CD4-positive, alpha-beta T cell treated with Interleukin-2 at 100 ng/mL for 4 hours (primary cell): Measurements from ENCODE around the gene TTC13.
A peak's percentile ranks its signal among the peaks of the same experiment; 100 is the strongest.

Experiments used
- DNase-seq: peaks from one replicate; pipeline ENCODE4 v3.0.0-alpha.2; 2020; ENCODE audit warnings: low spot score

TTC13 gene

DNA sequence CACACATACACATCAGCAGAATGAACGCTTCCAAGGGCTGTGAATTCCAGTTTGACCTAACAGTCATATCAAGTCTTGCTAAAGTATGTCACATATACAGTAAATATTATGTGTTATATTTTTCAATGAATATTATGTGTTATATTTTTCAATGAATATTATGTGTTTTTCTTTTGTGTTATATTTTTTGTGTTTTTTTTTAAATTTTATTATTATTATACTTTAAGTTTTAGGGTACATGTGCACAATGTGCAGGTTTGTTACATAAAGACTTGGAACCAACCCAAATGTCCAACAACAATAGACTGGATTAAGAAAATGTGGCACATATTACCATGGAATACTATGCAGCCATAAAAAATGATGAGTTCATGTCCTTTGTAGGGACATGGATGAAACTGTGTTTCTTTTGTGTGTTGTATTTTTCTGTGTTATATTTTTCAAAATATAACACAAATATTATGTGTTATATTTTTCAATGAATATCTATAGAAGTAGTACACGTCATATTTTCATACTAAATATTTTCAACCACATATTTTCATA, 35.5 kb downstream of the TTC13 start:
- no peak for DNase-seq

DNA sequence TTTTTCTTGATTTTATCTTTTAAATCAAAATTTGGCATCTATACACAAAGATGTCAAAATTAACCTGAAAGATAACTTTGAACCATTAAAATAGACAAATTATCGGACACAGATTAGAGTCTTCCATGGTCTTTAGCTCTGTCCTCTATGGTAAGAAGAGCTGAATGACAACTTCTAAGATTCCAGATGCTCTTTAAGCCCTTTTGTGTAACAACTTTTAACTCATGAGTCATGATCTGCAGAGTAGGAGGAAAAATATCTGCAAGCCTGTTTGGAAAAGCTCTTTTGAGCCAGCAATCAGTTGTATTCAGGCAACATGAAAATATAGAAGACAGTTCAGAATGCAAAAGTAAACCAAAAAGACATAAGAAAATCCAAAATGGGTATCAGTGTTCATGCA, 37.8 kb downstream of the TTC13 start:
- DNase-seq, result no peak

DNA sequence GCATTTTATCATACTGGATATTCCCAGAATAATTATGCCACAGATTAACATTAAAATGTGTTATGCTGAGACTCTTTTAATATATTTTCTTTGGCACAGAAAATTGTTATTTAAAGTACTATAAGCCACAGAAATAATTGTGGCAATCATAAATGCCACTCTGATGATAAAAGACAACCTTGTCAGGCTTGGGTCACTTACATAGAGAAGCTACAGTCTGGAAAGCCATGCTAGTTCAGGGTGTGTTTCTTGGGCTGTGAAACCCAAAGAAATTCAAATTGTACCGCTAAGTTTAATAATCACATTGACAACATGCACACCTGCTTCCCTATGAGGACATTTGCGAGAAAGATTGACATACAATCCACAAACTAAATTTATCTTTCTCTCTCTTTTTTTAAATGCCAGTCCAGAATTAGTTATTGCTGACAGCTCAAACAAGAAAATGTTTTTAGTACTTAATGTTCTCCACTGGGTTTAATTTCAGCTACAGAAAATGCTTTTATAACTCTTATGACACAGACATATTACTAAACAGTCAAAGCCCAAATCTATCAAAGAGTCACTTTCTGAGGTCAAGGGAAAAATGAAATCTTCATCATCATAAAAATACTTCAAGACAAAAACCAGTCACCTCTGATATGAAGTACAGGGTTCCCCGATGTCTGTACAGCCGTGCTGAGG, 38.7 kb downstream of the TTC13 start:
- DNase-seq, result no peak

DNA sequence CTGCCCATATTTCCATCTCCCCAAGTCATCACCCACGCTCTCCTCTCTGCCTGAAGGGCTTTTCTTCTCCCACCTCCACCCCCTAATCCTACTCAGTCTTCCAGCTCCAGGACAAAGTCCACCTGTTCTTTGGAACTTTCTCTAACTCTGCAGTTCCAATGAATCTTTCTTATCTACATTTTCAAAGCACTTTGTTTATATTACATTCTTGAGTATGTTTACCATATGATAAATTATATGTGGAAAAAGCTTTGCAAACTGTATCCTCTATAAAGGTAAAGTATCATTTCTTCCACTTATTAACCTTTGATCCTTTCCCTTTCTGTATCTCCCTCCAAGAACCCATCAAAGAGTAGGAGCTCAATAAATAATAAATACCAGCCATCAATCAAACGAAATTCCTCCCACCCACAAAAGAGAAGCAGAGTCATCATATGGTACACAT, 39.7 kb downstream of the TTC13 start:
- no peak for DNase-seq

DNA sequence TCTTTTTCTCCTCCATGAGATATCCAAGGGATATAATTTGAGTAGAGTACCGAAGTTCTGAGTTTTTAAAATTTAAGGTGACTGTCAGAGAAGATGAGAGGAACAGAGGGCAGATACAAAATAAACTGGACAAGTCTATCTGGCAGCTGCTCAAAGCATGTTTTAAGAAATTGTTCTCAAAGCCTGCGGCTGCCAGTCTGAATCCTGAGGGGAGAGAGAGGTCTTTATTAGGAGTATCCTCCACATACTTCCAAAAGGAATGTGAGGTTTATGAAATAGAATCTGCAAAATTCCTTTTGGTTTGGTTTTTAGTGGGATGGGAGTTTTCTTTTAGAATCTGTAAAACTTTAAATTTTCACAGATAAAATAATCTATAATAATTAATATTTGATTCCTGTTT, 41.3 kb downstream of the TTC13 start:
- DNase-seq, result no peak

DNA sequence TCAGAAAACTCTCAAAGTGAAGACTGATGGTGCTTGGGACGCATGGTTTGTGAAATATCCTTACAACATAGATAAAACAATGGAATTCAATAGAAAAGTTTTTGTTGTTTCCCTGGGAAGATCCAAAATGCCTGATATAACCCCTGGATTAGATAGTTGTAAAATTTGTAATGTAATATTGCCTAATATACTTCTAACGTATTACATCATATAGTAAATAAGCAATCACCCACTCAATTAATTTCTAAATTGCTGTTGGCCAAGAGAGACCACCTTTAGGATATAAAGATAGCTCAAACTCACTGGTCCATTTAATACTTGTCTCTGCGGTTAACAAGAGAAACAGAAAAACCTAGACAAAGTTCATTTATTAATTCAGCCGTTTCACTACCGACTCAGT, 42.2 kb downstream of the TTC13 start:
- no peak for DNase-seq

DNA sequence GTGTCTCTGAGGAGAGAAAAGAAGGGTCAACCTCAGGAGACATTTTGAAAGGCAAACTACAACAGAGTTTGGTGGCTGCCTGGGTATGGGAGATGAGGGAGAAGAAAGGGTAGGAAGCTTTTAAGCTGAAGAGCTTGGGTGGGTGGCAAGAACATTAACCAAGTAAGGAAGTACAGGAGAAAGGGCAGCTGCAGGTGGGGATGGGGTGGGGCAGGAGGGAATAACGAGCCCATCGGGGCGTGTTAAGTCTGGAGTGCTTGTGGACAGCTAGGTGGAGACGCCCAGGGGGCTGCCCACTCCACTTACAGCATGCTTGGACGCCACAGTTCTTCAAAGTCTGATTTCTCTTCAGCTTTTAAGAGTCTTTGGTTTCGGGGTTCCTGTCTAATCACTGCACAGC, 42.8 kb downstream of the TTC13 start:
- DNase-seq, result no peak

DNA sequence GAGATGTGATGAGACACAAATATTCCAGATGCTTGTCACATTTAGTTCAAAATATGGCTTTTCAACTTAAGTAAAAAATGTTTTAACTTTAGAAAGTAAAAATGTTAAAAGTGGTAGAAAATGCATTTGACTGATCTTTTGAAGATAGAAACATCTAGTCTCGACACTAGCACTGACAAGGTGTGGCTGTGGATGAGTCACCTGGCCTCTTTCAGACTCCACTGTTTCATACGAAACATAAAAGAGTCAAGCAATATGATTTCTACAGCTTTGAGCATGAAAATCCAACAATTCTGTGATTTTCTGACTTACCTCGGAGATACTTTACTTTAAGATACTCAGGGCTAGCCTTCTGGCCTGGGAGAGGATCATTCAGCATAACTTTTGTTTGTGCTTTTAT, 47.7 kb downstream of the TTC13 start:
- no peak for DNase-seq

DNA sequence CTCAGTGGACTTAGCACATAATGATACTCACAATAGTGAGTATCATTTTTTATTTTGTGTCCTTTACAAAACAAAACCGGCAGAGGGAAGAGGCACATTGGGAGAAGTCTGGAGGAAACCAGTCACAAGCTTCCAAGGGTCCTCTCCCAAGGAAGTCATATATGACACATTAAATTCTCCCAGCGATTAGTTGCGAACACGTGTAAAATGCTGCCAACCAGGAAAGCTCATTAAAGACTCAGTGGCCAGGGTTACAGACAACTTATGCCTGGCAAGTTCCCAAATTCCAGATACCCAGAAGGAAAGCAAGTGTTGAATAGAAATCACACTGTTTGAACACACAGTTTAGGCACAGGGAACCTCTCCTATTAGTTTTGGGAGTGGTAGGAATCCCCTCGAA, 52.5 kb downstream of the TTC13 start:
- DNase-seq, result no peak

DNA sequence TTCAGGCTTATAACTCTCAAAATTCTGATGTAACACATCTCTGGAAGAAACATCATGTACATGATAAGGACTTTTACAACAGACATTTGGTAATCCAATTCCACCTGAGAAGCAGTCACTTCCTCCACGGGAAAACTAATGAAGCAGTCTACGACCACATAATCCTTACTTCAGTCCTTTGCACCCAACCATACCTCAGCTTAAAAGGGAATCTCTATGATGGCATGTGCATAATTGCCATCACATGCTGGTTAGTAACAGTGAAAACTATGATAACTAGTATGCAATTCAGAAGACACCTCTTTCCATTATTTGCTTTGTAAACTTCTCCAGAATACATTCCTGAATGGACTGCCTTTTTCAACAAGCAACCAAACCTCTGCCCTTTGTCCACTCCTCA, 53.1 kb downstream of the TTC13 start:
- DNase-seq, result no peak

DNA sequence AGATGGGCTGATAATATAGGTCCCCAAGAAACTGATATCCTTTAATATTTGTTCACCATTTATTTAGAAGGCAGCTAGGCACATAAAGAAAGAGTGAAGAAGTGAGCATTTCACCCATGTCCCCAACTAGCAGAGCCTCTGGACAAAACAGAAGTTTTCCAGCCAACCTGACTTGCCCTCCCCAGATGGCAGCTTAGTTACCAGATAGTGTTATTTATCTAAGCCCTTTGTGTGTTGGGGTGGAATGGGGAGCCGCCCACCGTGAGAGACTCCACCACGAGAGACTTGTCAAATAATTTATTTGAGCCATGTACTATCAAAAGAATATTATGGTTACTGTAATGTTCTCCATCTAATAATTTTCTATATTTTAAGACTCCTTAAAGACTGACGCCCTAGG, 55.5 kb downstream of the TTC13 start:
- no peak for DNase-seq

DNA sequence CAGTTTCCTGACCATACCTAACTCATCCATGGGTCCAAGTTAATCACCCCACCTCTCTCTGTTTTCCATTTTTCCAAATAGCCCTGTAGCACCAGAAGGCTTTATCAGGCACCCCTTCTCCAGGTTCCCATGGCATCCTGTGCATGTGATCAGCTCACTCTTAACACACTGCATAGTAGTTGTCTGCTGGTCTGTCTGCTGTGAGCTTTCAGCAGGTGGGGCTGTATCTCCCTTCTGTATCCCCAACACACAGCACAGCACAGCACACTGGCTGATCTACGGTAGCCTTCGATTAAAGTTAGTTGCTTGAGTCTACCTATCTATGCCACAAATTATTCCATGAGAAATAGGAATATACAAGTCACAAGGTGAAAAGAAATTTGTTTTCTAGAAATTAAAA, 56.0 kb downstream of the TTC13 start:
- no peak for DNase-seq

DNA sequence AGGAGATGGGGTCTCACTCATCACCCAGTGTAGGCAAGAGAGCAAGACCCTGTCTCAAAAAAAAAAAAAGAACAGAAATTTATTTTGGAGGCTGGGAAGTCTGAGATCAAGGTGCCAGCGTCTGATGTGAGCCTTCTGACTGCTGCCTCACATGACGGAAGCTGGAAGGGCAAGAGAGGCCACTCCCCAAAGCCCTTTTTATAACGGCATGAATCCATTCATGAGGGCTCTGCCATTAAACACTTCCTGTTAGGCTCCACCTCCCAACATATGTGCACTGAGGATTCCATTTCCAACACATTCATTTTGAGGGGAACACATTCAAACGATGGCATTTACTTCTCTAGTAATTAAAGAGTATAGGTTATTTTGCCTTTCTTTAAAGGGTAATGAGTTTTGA, 59.5 kb downstream of the TTC13 start:
- DNase-seq, result no peak

DNA sequence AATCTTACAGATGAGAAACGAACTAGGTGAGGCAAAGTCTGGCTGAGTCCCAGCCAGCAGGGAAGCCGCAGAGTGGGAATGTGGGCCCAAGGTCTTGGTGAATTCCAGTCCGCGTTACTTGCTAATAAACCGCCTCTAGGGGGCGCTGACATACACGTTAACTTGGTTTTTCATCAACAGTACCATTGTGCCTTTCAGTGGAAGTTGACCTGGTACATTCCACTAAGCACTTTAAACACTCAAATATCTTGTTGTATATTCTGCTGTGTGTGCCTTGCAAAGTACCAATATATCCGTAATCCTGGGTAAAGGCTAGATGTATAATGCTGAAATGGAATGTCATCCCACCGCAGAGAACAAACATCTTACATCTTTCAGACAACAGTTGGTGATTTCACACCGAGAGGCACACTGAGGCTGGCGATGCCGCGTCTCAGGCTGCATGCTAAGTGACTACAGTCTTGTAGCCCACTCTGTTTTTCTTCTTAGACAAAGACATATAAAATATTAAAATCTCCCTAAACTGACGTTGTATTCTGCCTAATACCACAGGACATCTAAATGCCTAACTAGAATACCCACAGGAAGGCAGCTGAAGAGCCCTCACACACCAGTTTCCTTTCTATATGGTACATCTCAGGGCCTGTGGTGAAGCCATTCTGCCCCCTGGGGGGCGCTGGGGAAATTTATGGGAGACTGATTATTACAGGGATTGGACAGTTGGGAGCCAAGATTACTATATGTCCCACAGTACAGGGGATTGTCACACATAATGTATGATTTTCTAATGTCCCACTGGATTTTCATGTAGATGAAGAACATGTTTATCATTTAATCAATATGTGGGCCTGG, 61.2 kb downstream of the TTC13 start:
- DNase-seq, result peak; percentile 82

DNA sequence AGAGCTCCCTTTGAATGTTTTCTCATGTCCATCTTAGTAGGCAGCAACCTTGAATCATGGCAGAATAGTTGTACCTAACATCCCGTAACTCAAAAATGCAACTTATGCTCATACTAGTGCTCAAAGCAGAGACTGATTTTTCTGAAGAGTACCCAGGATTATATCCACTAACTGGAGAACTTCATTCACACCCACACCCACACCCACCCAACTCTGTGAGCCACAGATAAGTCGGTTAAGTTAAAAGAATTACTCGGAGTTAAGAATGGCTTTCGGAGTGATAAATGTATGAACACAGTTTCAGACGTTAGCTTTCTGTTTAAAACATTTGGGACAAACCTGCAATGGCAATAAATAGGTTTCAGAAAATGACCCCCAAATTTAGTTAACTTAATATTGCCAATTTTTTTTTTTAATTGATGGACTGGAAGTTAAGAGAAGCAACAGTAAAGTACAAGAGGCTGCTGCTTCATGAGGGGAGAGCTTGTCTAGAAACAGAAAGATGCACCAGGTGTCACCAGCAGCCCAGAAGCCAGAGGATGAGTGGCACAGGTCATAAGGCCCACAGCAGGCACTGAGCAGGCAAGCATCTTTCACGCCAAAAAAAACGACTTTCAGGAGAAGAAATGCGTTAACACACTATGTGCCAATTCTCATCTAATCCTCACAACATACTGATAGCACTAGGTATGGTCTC, 61.9 kb downstream of the TTC13 start:
- no peak for DNase-seq

DNA sequence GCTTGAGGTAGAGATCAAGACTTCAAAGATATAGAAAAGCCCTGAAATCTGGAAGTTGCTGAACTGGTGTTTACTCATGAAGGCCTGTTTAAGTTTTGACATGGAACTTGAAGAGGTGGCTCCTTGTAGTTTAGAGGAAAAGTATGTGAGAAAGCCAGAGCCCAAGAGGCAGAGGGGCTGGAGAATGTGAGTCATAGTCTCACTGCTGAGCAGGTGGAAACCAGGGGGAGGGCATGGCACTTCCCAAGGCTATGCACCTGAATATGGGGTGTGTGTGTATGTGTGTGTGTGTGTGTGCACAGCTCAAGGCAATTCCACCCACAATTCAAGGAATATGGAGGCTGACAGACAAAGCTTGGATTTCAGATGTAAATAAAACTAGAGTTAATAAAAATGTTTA, 63.6 kb downstream of the TTC13 start:
- DNase-seq, result no peak

DNA sequence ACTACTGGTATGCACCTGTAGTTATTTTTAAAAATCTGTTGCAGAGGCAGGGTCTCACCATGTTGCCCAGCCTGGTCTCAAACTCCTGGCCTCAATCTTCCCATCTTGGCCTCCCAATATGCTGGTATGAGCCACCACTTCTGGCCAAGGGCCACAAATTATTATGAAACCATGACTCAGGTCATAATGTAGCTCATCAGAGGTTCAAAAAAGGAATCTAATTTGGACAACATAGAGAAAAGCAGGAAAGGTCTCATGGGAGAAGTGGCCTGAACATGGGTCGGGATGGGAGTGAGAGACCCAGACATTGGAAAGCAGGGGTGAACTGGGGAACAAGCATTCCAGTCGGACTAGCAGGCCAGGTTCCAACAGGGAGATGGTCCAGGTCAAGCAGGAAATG, 65.2 kb downstream of the TTC13 start:
- no peak for DNase-seq

DNA sequence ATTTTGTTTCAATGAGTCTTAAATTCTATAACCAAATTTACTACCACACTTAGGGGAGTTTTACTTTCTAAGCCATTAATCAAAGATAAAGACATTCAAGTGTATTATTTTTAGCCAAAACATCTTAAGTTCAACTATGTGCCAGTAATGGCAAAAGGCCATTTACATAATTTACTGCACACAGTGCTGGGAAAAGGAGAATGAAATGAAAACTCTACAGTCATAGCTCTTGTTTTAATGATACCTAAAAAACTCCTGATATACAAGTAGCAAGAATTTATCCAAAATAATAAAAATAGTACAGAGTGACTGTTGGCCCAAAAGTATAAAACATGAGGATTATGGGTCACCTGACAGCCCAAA, 67.9 kb downstream of the TTC13 start:
- DNase-seq, result no peak

DNA sequence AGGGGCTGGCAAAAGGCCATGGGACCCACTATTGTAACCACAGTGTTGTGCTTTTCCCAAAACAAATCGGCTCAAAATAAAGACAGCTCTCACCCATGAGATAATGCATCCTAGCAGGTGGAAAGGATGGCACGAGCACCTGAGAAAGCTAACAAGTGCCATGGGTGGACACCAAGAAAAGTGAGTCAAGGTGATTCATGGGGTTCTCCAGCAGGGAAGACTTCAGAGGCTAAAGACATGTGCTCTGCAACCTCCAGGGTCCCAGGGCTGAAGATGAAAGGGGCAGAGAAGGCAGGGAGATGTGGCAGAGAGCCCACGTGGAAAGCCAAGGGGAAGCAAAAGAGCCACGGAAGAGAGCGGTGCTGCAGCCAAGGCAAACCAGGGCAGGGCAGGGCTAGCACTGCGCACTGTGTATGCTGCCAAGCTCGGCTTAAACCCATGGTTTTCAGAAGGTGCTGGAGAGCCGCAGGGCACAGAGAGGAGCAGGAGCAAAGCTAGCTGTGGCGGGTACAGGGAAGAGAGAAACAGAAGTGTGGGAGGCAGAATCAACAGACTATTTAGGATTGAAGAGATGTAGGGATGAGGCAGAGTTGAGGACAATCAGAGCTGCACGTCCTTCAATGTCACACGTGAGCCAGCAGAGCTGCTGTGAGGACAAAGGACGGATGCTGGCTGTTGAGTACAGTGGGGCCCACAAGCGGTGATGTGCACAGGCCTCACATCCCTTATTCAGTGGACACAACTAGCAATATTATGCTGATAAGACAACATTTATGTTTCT, 68.5 kb downstream of the TTC13 start:
- no peak for DNase-seq

DNA sequence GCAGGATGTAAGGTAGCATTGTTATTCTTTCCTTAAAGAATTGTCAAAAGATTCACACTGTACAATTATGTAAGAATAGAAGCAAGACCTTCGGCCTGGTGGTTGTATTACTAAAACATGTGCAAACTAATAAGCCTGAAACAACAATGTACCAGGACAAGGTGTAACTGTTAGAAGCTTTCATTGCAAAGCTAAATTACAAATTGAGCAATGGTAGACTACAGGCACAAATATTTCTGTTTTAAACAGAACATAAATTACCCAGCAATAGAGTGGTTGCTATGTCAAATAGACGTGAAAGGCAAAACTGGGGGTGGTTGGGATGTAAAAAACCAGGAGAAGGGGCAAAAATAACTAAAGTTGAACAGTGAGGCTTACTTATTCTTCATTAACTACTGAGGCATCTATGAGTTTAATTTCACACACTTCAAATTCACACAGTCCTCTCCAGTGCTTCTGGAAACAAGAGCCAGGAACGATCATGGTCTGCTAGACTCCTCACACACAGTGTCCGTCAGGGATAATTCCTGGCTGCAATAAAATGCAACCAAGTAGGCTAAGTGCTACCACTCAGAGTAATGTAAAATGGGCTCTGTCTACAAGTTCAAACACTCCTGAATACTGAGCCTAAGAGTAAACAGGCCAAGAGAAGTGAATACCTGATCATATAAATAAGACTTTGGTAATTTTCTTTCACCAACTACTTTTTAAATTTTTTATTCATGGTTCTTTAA, 71.0 kb downstream of the TTC13 start:
- DNase-seq, result no peak

DNA sequence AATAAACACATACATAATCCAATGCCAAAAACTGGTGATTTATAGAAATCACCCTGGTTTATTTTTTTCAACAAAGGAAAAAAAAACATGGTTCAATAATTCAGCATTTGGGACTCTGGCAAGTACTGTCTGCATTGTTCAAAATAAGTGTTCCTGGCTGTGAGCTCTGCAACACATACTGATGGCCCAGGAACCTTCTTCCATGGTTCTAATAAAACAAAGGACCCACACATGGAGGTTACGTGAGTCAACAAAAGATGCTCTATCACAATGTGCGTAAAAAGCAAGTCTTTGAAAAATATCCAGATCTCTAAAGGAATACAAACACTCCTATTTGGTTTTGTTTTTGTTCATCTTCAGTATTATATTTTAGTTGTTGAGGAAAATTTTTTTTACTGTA, 72.4 kb downstream of the TTC13 start:
- no peak for DNase-seq
